ENCODE data around the gene RPS6KC1.
"Not testable (repeated sequence)": the region's sequence is repeated elsewhere in the genome, so short reads cannot be mapped to it uniquely, and the experiment has no call there.

- not testable (repeated sequence) for TF ChIP-seq POLR2AphosphoS5, TAF1, POLR2A, POU2F2, SPI1 (IDR thresholded peaks at IDR 0.05; ENCODE audit: low read depth, low read length)
These were observed 49.5 kb downstream of the RPS6KC1 start for GRCh38 chr1:213100565-213100964.

All from GM12891 (cell line).